AG09309 (cell line): ENCODE results near the gene DDHD1.

ENCODE experiments used
- DNase-seq: peaks from one replicate; pipeline ENCODE4 v3.0.0-alpha.2; 2010; ENCODE audit warnings: low read depth
- H3K4me3 ChIP-seq: 2 replicates; pipeline ENCODE4 v1.5.1; 2011; ENCODE audit warnings: mild to moderate bottlenecking, low read depth, low read length, moderate library complexity; ENCODE audit not compliant: control insufficient read depth
- CTCF ChIP-seq: IDR thresholded peaks from 2 replicates; pipeline ENCODE4 v1.5.1; 2011; ENCODE audit warnings: mild to moderate bottlenecking, low read depth, low read length, inconsistent platforms; ENCODE audit not compliant: insufficient read depth, control insufficient read depth; ENCODE audit errors: missing control alignments

DDHD1 gene

DNA sequence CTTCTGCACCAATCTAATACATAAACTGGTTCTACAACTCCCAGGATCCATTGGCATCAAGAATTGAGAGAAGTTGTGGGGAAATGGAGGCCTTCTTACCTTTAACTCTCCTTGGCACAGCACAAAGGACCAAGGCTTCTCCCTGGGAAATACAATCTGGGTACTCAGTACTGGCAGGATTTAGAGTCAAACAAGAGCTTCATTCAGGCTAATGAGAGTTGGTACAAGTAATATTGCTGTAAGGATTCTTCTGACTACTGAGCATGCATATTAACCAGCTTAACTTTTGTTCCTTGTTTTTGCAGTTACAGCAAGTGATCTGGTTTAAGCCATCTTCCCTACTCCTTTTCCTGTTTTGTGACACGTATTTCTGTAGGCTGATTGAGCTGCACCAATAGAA, 126.1 kb downstream of the DDHD1 start:
- TF ChIP-seq CTCF, result no peak
- H3K4me3 ChIP-seq, result no peak overlapping the region
- DNase-seq, result no peak

GRCh38 chr14:53023325-53023724, 129.8 kb downstream of the DDHD1 start:
- DNase-seq, result no peak
- TF ChIP-seq CTCF, result no peak
- H3K4me3 ChIP-seq, result no peak overlapping the region

- no peak for TF ChIP-seq CTCF
- no peak overlapping the region for H3K4me3 ChIP-seq
- DNase-seq, result peak; percentile 82
Observed at GRCh38 chr14:53022593-53022992, 130.5 kb downstream of the DDHD1 start.

DNA sequence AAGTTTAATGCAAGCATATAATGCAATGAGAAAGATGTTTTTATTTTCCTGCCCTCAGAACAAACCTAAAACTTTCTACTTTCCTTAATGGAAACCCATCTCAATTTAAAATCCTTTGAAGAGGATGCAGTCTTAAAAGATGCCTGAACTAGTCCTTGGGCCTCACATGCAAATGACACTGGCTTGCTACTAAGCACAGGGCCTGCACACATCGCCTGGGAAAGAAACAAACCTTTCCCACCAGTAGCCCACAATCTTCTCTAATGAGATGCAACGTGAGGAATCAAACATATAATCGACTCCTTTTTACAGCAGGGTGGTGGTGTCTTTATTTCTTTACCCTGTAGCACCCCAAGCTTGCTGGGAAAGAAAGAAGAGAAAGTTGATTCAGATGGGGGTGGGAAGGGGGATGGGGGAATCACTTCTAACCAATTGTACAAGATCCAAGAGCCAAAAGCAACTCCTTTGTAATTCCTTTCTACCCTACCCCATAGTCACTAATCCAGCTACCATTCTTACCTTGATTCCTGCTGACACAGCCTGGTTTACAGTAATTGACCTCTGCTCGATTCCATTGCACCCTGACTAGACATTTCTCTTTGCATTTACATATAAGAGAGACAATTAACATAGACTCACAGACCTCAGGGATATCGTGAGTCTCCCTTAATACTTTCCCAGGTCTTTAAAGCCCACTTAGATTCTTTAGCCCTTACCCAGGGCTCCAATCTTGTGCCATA, 132.8 kb downstream of the DDHD1 start:
- H3K4me3 ChIP-seq, result no peak overlapping the region
- no peak for TF ChIP-seq CTCF

GRCh38 chr14:53019406-53019805, 133.7 kb downstream of the DDHD1 start:
- no peak for TF ChIP-seq CTCF
- DNase-seq, result no peak
- no peak overlapping the region for H3K4me3 ChIP-seq

More for the DNA sequence above, 132.8 kb downstream of the DDHD1 start:
- DNase-seq, result no peak

- no peak overlapping the region for H3K4me3 ChIP-seq
- DNase-seq, result no peak
- no peak for TF ChIP-seq CTCF
Observed at GRCh38 chr14:53017837-53018236, 135.3 kb downstream of the DDHD1 start.
